ENCODE measurements around the gene NPAS2. TPM values are rescaled to one million over a fixed set of nuclear protein-coding genes. Genes with fewer than 3 reads are reported as not detected.

Gene NPAS2
- total and polyA plus RNA-seq, 7 donors: 8.5 to 56.2 (median 17.3) TPM

DNA sequence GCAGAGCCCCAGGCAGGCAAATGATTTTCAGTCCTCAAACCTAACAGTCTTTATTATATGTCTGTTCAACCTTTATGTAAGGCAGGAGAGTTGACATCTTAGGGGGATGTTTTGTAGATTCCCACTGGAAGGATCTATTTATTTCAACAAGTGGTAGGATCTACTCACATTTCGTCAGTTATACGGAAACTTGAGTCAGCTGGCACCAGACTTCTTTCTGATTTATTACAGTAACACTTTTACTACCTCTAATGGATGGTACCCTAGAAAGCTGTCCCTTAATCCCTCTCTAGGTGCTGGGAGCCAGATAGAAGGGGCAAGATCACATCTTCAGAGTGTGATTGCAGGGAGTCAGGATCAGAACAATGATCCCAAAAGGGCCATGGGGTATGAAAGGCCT lies 180.1 kb downstream of the NPAS2 start:
- TF ChIP-seq, protein P1, sequence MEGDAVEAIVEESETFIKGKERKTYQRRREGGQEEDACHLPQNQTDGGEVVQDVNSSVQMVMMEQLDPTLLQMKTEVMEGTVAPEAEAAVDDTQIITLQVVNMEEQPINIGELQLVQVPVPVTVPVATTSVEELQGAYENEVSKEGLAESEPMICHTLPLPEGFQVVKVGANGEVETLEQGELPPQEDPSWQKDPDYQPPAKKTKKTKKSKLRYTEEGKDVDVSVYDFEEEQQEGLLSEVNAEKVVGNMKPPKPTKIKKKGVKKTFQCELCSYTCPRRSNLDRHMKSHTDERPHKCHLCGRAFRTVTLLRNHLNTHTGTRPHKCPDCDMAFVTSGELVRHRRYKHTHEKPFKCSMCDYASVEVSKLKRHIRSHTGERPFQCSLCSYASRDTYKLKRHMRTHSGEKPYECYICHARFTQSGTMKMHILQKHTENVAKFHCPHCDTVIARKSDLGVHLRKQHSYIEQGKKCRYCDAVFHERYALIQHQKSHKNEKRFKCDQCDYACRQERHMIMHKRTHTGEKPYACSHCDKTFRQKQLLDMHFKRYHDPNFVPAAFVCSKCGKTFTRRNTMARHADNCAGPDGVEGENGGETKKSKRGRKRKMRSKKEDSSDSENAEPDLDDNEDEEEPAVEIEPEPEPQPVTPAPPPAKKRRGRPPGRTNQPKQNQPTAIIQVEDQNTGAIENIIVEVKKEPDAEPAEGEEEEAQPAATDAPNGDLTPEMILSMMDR (IDR thresholded peaks at IDR 0.05): no peak

DNA sequence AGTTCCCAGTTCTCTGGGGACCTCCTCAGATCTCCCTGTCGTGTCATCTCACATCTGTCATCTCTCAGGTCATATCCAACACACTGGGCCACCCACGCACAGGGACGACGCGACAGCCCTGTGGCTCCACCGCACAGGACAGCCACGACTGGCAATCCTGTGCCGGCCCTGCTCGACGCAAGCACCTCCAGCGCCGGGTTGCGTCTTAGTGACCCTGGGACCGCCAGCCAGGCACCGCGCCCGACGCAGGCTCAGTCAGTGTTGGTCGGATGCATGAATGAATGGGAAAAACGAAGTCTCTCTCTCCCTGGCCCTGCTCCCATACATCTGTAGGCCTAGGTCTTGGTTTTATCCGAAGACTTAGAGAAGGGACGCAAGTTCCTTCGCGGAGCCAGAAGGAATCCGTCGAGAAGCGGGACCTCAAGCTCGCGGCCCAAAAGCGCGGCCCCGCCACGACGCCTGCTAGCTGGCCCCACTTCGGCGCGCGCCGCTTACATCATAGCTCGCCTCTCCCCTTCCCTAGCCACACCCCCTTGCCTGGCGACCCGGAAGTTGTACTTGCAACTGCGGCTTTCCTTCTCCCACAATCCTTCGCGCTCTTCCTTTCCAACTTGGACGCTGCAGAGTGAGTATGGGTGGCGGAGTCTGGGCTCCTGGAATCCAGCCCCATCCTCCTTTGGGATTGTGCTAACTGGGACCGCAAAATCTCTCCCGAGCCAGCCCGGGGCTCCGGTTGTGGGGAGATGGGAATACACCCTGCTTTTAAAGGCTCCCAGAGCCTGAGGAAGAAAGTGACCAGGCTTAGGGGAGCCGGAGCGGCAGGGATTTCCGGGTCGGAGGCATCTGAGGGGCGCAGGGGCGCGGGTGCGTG lies 182.0 kb downstream of the NPAS2 start, which contains the start of gene RPL31:
RPL31 (plus strand) TSS at position 599 of the 871 bp plus-strand sequence. CDS start 413 bp downstream, outside the sequence.
- TF ChIP-seq, protein P1 (IDR thresholded peaks at IDR 0.05): no peak
- intact Hi-C loops (cut with DNase I): no loop called here
- WGBS, 3 donors: 6 to 7% (median 6%) methylated on average over 59 of the region's 59 CpGs
- ATAC-seq (peak; percentile 91 to 96 (median 92)), DNase-seq (peak; percentile 97 to 99)
- Histone ChIP-seq H3K4me3 (peak within 1 kb of the TSS; percentile 99), H3K36me3 (ENCODE audit: insufficient read depth in 1 of 2, low read depth in 1 of 2) (peaks cover 13 to 43% of the 10 kb centered on the region in 2 donors), H3K4me1 (peaks cover 8% of the 10 kb centered on the region), H3K9me3 (no peaks in the 10 kb centered on the region), H3K27me3 (ENCODE audit: insufficient read depth in 3 of 3, low read length in 2 of 3) (no peaks in the 10 kb centered on the region), H3K27ac (peak within 1 kb of the TSS; percentile 93)

More for the DNA sequence above, 180.1 kb downstream of the NPAS2 start:
- H3K4me3 ChIP-seq: no peak overlapping the region
- ATAC-seq (no peak), DNase-seq (no peak)
- peaks cover 5 to 41% of the 10 kb centered on the region in 2 donors for H3K36me3 ChIP-seq (ENCODE audit: insufficient read depth in 1 of 2, low read depth in 1 of 2)
- peaks cover 8% of the 10 kb centered on the region for H3K4me1 ChIP-seq
- H3K27ac ChIP-seq: no peak overlapping the region
- no peaks in the 10 kb centered on the region for H3K9me3 ChIP-seq
- no peaks in the 10 kb centered on the region for H3K27me3 ChIP-seq (ENCODE audit: insufficient read depth in 3 of 3, low read length in 2 of 3)
- WGBS, 3 donors: 44 to 85% (median 48%) methylated on average over 2 of the region's 2 CpGs
- intact Hi-C loops (cut with DNase I): no loop called here

DNA sequence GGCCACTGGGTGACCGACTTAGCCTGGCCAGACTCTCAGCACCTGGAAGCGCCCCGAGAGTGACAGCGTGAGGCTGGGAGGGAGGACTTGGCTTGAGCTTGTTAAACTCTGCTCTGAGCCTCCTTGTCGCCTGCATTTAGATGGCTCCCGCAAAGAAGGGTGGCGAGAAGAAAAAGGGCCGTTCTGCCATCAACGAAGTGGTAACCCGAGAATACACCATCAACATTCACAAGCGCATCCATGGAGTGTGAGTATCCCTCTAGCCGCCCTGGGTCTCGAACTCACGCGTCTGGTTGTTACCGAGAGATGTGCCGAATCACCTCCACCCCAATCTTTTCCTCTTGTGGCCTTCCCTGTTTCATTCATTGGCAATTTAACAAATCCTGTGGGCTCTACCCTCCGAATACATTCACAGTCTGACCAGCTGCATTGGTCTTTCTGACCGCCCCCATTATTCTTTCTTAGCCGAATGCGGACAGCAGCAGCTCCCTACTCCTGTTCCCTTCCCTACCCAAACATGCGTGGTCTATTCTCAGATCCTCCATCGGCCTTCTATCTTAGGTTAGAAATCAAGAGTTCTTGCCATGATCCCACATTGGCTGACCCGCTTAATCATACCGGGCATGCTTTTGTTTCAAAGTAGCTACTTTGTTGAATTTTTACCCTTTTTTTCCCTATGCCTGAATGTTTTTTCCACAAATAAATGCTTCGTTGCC lies 182.8 kb downstream of the NPAS2 start:
- Histone ChIP-seq H3K27me3 (ENCODE audit: insufficient read depth in 3 of 3, low read length in 2 of 3) (no peaks in the 10 kb centered on the region), H3K4me1 (peaks cover 8% of the 10 kb centered on the region), H3K27ac (peak overlapping the region; percentile 93), H3K4me3 (peak overlapping the region; percentile 99), H3K36me3 (ENCODE audit: insufficient read depth in 1 of 2, low read depth in 1 of 2) (peaks cover 13 to 51% of the 10 kb centered on the region in 2 donors), H3K9me3 (no peaks in the 10 kb centered on the region)
- 1 to 2% (median 2%) methylated on average over 26 of the region's 26 CpGs for WGBS, 3 donors
- intact Hi-C loops (cut with DNase I): no loop called here
- TF ChIP-seq, protein P1 (IDR thresholded peaks at IDR 0.05): no peak
- DNase-seq (no peak), ATAC-seq (peak; percentile 8 to 39 (median 20))

DNA sequence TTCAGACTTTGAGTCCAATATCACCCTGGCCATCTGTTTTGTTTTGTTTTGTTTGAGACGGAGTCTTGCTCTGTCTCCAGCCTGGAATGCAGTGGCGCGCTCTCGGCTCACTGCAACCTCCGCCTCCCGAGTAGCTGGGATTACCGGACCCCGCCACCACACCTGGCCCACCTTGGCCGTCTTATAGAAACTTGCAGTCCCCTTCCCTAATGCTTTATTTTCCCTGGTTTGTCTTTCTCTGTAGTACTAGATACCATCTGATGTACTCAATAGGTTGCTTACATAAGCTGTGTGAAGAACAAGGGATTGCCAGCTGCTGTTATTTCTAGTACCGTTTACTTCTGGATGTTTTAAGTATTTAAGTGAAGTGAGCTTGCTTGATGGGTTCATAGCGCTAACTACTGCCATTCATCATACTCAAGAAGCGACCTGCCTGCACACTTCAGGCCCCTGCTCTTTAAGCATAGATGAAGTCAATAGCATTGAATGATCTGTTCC lies 183.4 kb downstream of the NPAS2 start:
- Histone ChIP-seq H3K27ac (peak overlapping the region; percentile 93), H3K9me3 (no peaks in the 10 kb centered on the region), H3K36me3 (ENCODE audit: insufficient read depth in 1 of 2, low read depth in 1 of 2) (peaks cover 13 to 57% of the 10 kb centered on the region in 2 donors), H3K4me3 (peak overlapping the region; percentile 99), H3K4me1 (peaks cover 8% of the 10 kb centered on the region), H3K27me3 (ENCODE audit: insufficient read depth in 3 of 3, low read length in 2 of 3) (no peaks in the 10 kb centered on the region)
- intact Hi-C loops (cut with DNase I): no loop called here
- ATAC-seq (peak in 1 of 4 donors; percentile 10), DNase-seq (no peak)
- 30 to 37% (median 36%) methylated on average over 12 of the region's 12 CpGs for WGBS, 3 donors
- TF ChIP-seq, protein P1 (IDR thresholded peaks at IDR 0.05): no peak
